IMR-90 (cell line): ENCODE results near the gene DYSF. TPM values are rescaled to one million over a fixed set of nuclear protein-coding genes. Genes with fewer than 3 reads are reported as not detected.

Experiments used
- ATAC-seq: fragments of 200-7000 bp; cut with Tn5 transposase; 2 replicates; pipeline ENCODE4 v1.9.1; 2020; ENCODE audit warnings: low read depth, mild to moderate bottlenecking, moderate library complexity
- BruUV-seq: library from RNA; stranded (reverse); fragments of 400-500 nt; replicated peaks from 2 replicates; lab custom pipeline; 2021; lab: Mats Ljungman, UMichigan
- CTCF ChIA-PET: fragments of 300-600 bp; formaldehyde crosslinking; extraction: SDS; loops from one replicate; lab custom pipeline; 2021; ENCODE audit warnings: antibody characterized with exemption; lab: Yijun Ruan, JAX
- POLR2A ChIA-PET: fragments of 300-600 bp; sonication (Branson Sonifier 250); formaldehyde crosslinking; loops from one replicate; lab custom pipeline; 2022; ENCODE audit warnings: antibody characterized with exemption; ENCODE audit not compliant: unreplicated experiment; lab: Charles Lee
- DNase-seq: peaks from one replicate; pipeline ENCODE4 v3.0.0; 2013
- H2AFZ ChIP-seq: replicated peaks from 2 replicates; pipeline ENCODE3; 2013; ENCODE audit warnings: low read length, mild to moderate bottlenecking; ENCODE audit not compliant: poor library complexity
- H2AK5ac ChIP-seq: 2 replicates; pipeline ENCODE4 v1.6.1; 2013; ENCODE audit warnings: low read depth, low read length, inconsistent platforms
- H2AK9ac ChIP-seq: replicated peaks from 2 replicates; pipeline ENCODE3; 2013; ENCODE audit warnings: mild to moderate bottlenecking, low read depth, low read length, moderate library complexity; ENCODE audit not compliant: poor library complexity
- H2BK120ac ChIP-seq: 2 replicates; pipeline ENCODE4 v1.6.1; 2013; ENCODE audit warnings: low read depth, low read length, inconsistent platforms
- H2BK15ac ChIP-seq: 3 replicates; pipeline ENCODE4 v1.6.1; 2013; ENCODE audit warnings: low read depth, low read length, inconsistent platforms
- H2BK20ac ChIP-seq: 2 replicates; pipeline ENCODE4 v1.6.1; 2013; ENCODE audit warnings: low read depth, mild to moderate bottlenecking, inconsistent platforms, low read length, moderate library complexity
- H2BK5ac ChIP-seq: 2 replicates; pipeline ENCODE4 v1.6.1; 2013; ENCODE audit warnings: mild to moderate bottlenecking, low read depth, low read length, inconsistent platforms; ENCODE audit not compliant: poor library complexity, severe bottlenecking
- H3K14ac ChIP-seq: replicated peaks from 2 replicates; pipeline ENCODE4 v1.6.1; 2013; ENCODE audit warnings: low read depth, low read length, inconsistent platforms
- H3K18ac ChIP-seq: 2 replicates; pipeline ENCODE4 v1.6.1; 2013; ENCODE audit warnings: low read depth, low read length, control low read depth
- H3K23ac ChIP-seq: 2 replicates; pipeline ENCODE4 v1.6.1; 2013; ENCODE audit warnings: low read depth, low read length, inconsistent platforms
- H3K27ac ChIP-seq: 2 replicates; pipeline ENCODE4 v1.5.1; 2013; ENCODE audit warnings: mild to moderate bottlenecking, control low read depth, low read length; ENCODE audit not compliant: insufficient read depth
- H3K27me3 ChIP-seq: 2 replicates; pipeline ENCODE4 v1.6.1; 2013; ENCODE audit warnings: low read length; ENCODE audit not compliant: control insufficient read depth, insufficient read depth
- H3K36me3 ChIP-seq: 2 replicates; pipeline ENCODE4 v1.6.1; 2013; ENCODE audit warnings: low read length, mixed read lengths; ENCODE audit not compliant: control insufficient read depth, insufficient read depth
- H3K4ac ChIP-seq: 2 replicates; pipeline ENCODE4 v1.6.1; 2013; ENCODE audit warnings: low read depth, low read length, inconsistent platforms
- H3K4me1 ChIP-seq: 2 replicates; pipeline ENCODE4 v1.6.1; 2013; ENCODE audit warnings: low read length, mixed read lengths; ENCODE audit not compliant: control insufficient read depth, insufficient read depth
- H3K4me2 ChIP-seq: 2 replicates; pipeline ENCODE4 v1.6.1; 2013; ENCODE audit warnings: low read depth, mild to moderate bottlenecking, control low read depth, low read length, moderate library complexity
- H3K4me3 ChIP-seq: 2 replicates; pipeline ENCODE4 v1.5.1; 2013; ENCODE audit warnings: low read depth, mild to moderate bottlenecking, control low read depth, low read length, moderate library complexity; ENCODE audit not compliant: insufficient read depth
- H3K56ac ChIP-seq: 2 replicates; pipeline ENCODE4 v1.6.1; 2013; ENCODE audit warnings: low read length, inconsistent platforms; ENCODE audit not compliant: insufficient read depth; ENCODE audit errors: extremely low read depth
- H3K79me1 ChIP-seq, 2 experiments: 2 replicates each; pipeline ENCODE4 v1.6.1; 2013; ENCODE audit warnings: low read length in 2 of 2, inconsistent platforms in 1 of 2, low read depth in 1 of 2
- H3K9ac ChIP-seq: 2 replicates; pipeline ENCODE4 v1.6.1; 2013; ENCODE audit warnings: low read depth, low read length, control low read depth
- H3K9me1 ChIP-seq: 2 replicates; pipeline ENCODE4 v1.6.1; 2013; ENCODE audit warnings: low read length, inconsistent platforms; ENCODE audit not compliant: insufficient read depth
- H3K9me3 ChIP-seq: 2 replicates; pipeline ENCODE4 v1.6.1; 2013; ENCODE audit warnings: low read length; ENCODE audit not compliant: control insufficient read depth, insufficient read depth
- H4K20me1 ChIP-seq: 2 replicates; pipeline ENCODE4 v1.6.1; 2013; ENCODE audit warnings: low read length, inconsistent platforms; ENCODE audit not compliant: insufficient read depth
- H4K5ac ChIP-seq: 2 replicates; pipeline ENCODE4 v1.6.1; 2013; ENCODE audit warnings: mild to moderate bottlenecking, low read depth, low read length, control low read depth
- H4K8ac ChIP-seq, 2 experiments: 2 replicates each; pipeline ENCODE4 v1.6.1; 2013; ENCODE audit warnings: low read depth in 2 of 2, low read length in 2 of 2, control low read depth in 1 of 2, inconsistent platforms in 1 of 2
- H4K91ac ChIP-seq: 2 replicates; pipeline ENCODE4 v1.6.1; 2013; ENCODE audit warnings: low read depth, low read length, inconsistent platforms; ENCODE audit not compliant: insufficient read depth
- FOS ChIP-seq: fragments of 150-350 bp; IDR thresholded peaks from 2 replicates; pipeline ENCODE4 v1.6.1; 2016; ENCODE audit warnings: low read depth, low read length
- MAFK ChIP-seq: IDR thresholded peaks from 2 replicates; pipeline ENCODE4 v1.6.1; 2012; ENCODE audit warnings: low read depth, low read length, improper control_type of control experiment
- MXI1 ChIP-seq: IDR thresholded peaks from 2 replicates; pipeline ENCODE4 v1.6.1; 2012; ENCODE audit warnings: low read depth, mild to moderate bottlenecking, low read length, moderate library complexity, borderline replicate concordance
- NFE2L2 ChIP-seq: fragments of 150-350 bp; IDR thresholded peaks from 2 replicates; pipeline ENCODE4 v1.6.1; 2016; ENCODE audit warnings: low read depth, mild to moderate bottlenecking, low read length
- RAD21 ChIP-seq: IDR thresholded peaks from 2 replicates; pipeline ENCODE4 v1.6.1; 2012; ENCODE audit warnings: low read length, improper control_type of control experiment
- RFX5 ChIP-seq: IDR thresholded peaks from 2 replicates; pipeline ENCODE4 v1.8.0; 2012; ENCODE audit warnings: low read depth, mild to moderate bottlenecking, low read length, moderate library complexity
- WGBS, 2 experiments: methylation state at CpG; one replicate each; pipeline versions ENCODE4 v1.1.5 to v1.1.7; 2013; ENCODE audit warnings: missing lambda C conversion rate in 2 of 2; ENCODE audit not compliant: insufficient read length in 1 of 2; ENCODE audit errors: extremely low coverage in 2 of 2; 5-methylcytosine and 5-hydroxymethylcytosine counted together
- dilution Hi-C: fragments of 300-500 bp; cut with HindIII; formaldehyde crosslinking; loops from one replicate; pipeline ENCODE4 v1.14.3; 2018; ENCODE audit warnings: low sequenced_read_pairs; ENCODE audit not compliant: unreplicated experiment
- in situ Hi-C: fragments of 300-500 bp; cut with MboI; formaldehyde crosslinking; loops from 3 replicates; pipeline ENCODE4 v1.14.3; 2019; ENCODE audit warnings: low sequenced_read_pairs, inconsistent platforms, mixed read lengths
- intact Hi-C: fragments of 100-400 bp; cut with micrococcal nuclease; formaldehyde crosslinking; loops from 2 replicates; pipeline ENCODE4 v1.10.0; 2022
- polyA plus RNA-seq, 3 experiments: library from polyadenylated mRNA; depleted of rRNA; stranded (reverse); fragments of >200 nt; gene quantifications; 2 replicates each; pipeline ENCODE4 v1.2.3, GENCODE V29; 2012; ENCODE audit warnings: low replicate concordance in 1 of 3
- total RNA-seq: library from RNA; depleted of rRNA; stranded (reverse); fragments of >200 nt; gene quantifications from 2 replicates; pipeline ENCODE4 v1.2.3, GENCODE V29; 2012

The DYSF gene
- total and polyA plus RNA-seq, 2 of the 4 experiments (the other 2 are of a cell fraction), result 0.09 to 0.18 TPM

- WGBS, 2 experiments, result 82% methylated on average over 3 of the region's 6 CpGs; no CpG with 5 or more reads in 1 of the 2 experiments
- dilution Hi-C loops (no loop called here), in situ Hi-C loops (no loop called here), intact Hi-C loops (no loop called here)
- no TSS peak for BruUV-seq
- Histone ChIP-seq H3K23ac (no peak overlapping the region), H2BK120ac (no peak overlapping the region), H3K4me2 (no peak overlapping the region), H4K91ac (no peak overlapping the region), H3K4ac (no peak overlapping the region), H3K9ac (no peak overlapping the region), H2AFZ (no peak overlapping the region), H3K9me3 (no peaks in the 10 kb centered on the region), H3K4me1 (no peaks in the 10 kb centered on the region), H3K9me1 (no peaks in the 10 kb centered on the region), H4K5ac (no peak overlapping the region), H2BK5ac (no peak overlapping the region), H4K8ac (no peak overlapping the region), H3K4me3 (no peak overlapping the region), H2BK20ac (no peak overlapping the region), H3K79me1 (no peaks in the 10 kb centered on the region), H3K36me3 (no peaks in the 10 kb centered on the region), H2AK5ac (no peak overlapping the region), H3K27me3 (peaks cover 31% of the 10 kb centered on the region), H3K14ac (no peak overlapping the region), H3K27ac (no peak overlapping the region), H2BK15ac (no peak overlapping the region), H3K56ac (no peak overlapping the region), H2AK9ac (no peak overlapping the region), H3K18ac (no peak overlapping the region), H4K20me1 (no peaks in the 10 kb centered on the region)
- ATAC-seq, result no peak
- no peak for DNase-seq
- TF ChIP-seq RAD21, result no peak
- no peak for TF ChIP-seq NFE2L2
- no peak for TF ChIP-seq MAFK
- TF ChIP-seq FOS, result no peak
- TF ChIP-seq RFX5, result no peak
- TF ChIP-seq MXI1, result no peak
- CTCF ChIA-PET, result interaction anchor here (1.6 kb wide), 1 partner anchor 63 kb away, joined by 3 read pairs; no protein-coding TSS in a partner anchor
- POLR2A ChIA-PET, result no interaction called here
These were observed 71.1 kb downstream of the DYSF start for GRCh38 chr2:71524476-71524875.
